GM12865 (cell line): Measurements from ENCODE around the gene RNF144B.

Experiments
- DNase-seq: peaks from one replicate; pipeline ENCODE4 v3.0.0; 2010; ENCODE audit warnings: low read depth
- H3K4me3 ChIP-seq: 2 replicates; pipeline ENCODE4 v1.5.1; 2011; ENCODE audit warnings: mild to moderate bottlenecking, low read depth, low read length, control low read depth
- CTCF ChIP-seq: IDR thresholded peaks from 2 replicates; pipeline ENCODE4 v1.5.1; 2011; ENCODE audit warnings: low read length, control low read depth, low read depth, inconsistent platforms; ENCODE audit not compliant: insufficient read depth; ENCODE audit errors: missing control alignments

RNF144B gene

GRCh38 chr6:18386298-18386976 is 713 bp upstream of the RNF144B start:
- no peak overlapping the region; the same call in 1 of the 2 replicates for H3K4me3 ChIP-seq
- TF ChIP-seq CTCF, result no peak
- no peak for DNase-seq

- DNase-seq, result no peak
- no peak overlapping the region for H3K4me3 ChIP-seq
- no peak for TF ChIP-seq CTCF
These were observed 1.1 kb downstream of the RNF144B start for GRCh38 chr6:18388271-18388670.

DNA sequence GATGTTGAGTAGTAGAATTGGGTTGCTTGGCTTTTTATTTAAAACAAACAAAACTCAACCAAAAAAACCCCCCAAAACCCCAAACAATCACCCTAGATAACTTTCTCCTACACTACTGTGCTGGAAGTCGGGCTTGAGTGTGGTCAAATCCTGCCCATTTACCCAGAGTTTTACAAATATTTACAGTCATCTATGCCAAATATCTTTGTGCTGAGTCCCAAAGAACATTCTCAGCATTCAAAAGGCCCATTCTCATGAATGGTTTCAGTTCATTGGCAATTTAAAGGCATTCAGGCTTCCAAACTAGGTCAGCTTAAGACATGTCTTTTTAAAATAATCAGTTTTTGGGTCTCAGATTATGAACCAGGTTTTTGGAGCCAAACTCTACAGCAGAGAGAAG is 1.8 kb downstream of the RNF144B start:
- no peak for TF ChIP-seq CTCF
- H3K4me3 ChIP-seq, result no peak overlapping the region
- DNase-seq, result no peak

DNA sequence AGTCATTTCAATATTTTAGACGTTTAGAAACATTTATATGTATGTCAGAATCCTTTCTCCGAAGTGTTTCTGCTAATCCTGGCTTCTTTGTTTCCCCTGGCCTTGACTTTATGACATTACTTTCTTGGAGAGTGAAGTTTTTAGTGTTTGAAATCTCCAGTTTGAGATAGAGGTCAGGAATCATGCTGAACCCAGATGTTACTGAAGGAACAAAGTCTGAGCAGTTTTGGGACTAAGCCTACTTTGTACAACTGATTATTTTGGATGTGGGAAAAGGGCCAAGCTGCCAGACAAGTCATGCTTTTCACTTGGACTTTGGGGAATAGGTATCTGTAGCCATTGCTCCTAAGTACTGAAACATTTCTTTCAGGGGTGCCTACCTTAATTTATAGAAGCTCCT is 2.3 kb downstream of the RNF144B start:
- DNase-seq, result no peak
- no peak overlapping the region for H3K4me3 ChIP-seq
- TF ChIP-seq CTCF, result no peak

DNA sequence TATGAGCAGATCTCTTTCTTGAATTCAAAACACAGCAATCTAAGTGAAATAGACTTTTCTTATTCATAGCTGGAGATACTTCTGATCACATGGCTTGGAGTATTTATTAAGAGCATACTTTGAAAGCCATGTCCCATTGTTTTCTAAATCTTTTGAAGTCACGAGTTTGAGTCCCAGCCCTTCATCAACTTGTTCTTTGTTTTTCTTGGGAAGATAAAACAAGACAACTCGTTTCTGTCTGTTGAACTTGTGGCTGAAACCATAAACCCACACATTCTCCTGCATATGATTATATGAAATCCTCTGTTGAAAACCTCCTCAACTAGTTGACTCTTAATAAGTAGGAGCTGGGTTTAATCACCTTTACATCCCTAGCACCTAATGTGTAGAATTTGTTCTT is 3.3 kb downstream of the RNF144B start:
- no peak for DNase-seq
- H3K4me3 ChIP-seq, result no peak overlapping the region
- TF ChIP-seq CTCF, result no peak

DNA sequence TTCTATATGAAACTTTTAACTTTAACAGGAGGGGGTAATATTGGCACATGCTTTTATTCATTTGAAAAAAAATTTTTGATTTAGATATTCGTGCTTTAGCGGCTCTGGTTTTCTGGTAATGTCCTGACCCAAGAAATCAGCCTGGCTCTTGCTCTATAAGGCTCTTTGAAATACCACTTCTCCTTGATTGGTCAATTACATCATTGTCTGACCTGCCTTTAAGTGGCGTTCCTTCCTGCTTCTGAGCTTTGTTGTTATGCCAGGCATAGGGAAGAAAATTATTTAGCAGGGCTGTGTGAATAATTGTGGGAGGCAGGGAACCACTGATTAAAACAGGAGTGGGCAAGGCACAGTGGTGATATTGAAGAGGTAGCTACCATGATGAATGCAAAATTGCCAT is 3.9 kb downstream of the RNF144B start:
- no peak overlapping the region for H3K4me3 ChIP-seq
- no peak for TF ChIP-seq CTCF
- no peak for DNase-seq

DNA sequence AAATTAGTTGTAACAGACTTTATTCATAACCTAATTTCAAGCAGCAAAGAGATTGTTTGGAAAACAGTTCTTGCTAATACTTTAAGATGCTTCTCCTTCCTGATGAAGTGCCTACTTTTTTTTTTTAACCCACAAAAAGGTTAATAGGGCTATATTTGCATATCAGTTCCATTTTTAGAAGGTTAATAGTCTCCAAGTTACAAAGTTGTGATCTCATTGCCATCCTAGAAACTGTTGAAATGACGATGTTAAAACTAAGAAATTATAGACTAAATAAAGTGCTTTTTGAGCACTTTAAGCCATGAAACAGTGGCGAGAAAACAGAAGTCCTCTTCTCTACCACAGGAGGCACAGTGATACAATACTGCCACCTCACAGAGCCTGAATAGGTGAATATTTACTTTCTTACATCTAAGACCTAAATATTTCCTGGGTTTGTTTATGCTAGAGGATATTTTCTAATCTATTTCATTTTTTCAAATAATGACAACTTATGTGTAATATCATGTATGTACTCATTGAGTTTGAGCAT is 5.3 kb downstream of the RNF144B start:
- H3K4me3 ChIP-seq, result no peak overlapping the region
- TF ChIP-seq CTCF, result no peak
- no peak for DNase-seq
